HG02973 (cell line): ENCODE measurements around the gene CUL1.

Experiments
- ATAC-seq: cut with Tn5 transposase; IDR thresholded peaks from one replicate; pipeline ENCODE4 v1.9.1; 2021; ENCODE audit warnings: moderate library complexity; ENCODE audit not compliant: unreplicated experiment

Gene CUL1

GRCh38 chr7:148802101-148802493 lies 103.4 kb downstream of the CUL1 start:
- ATAC-seq = no peak

GRCh38 chr7:148803094-148803493 lies 104.4 kb downstream of the CUL1 start:
- no peak for ATAC-seq

- no peak for ATAC-seq
These were observed 105.9 kb downstream of the CUL1 start for GRCh38 chr7:148804343-148805235.

GRCh38 chr7:148806187-148806586 lies 107.5 kb downstream of the CUL1 start:
- no peak for ATAC-seq

- no peak for ATAC-seq
These were observed 108.7 kb downstream of the CUL1 start for GRCh38 chr7:148807436-148807835.

- no peak for ATAC-seq
These were observed 111.2 kb downstream of the CUL1 start for GRCh38 chr7:148809856-148810255.

- no peak for ATAC-seq
These were observed 113.2 kb downstream of the CUL1 start for GRCh38 chr7:148811892-148812291.

GRCh38 chr7:148813890-148814289 lies 115.2 kb downstream of the CUL1 start:
- no peak for ATAC-seq

GRCh38 chr7:148814922-148815559 lies 116.3 kb downstream of the CUL1 start:
- no peak for ATAC-seq

- no peak for ATAC-seq
These were observed 116.9 kb downstream of the CUL1 start for GRCh38 chr7:148815612-148816011.

- no peak for ATAC-seq
These were observed 121.1 kb downstream of the CUL1 start for GRCh38 chr7:148819697-148820360.

GRCh38 chr7:148821422-148821821 lies 122.7 kb downstream of the CUL1 start:
- no peak for ATAC-seq

- ATAC-seq = no peak
These were observed 126.2 kb downstream of the CUL1 start for GRCh38 chr7:148824864-148825263.

GRCh38 chr7:148825338-148825737 lies 126.6 kb downstream of the CUL1 start:
- no peak for ATAC-seq

- ATAC-seq = no peak
These were observed 130.3 kb downstream of the CUL1 start for GRCh38 chr7:148828965-148829364.

GRCh38 chr7:148830897-148831692 lies 132.4 kb downstream of the CUL1 start:
- ATAC-seq = no peak

- no peak for ATAC-seq
These were observed 133.1 kb downstream of the CUL1 start for GRCh38 chr7:148831782-148832181.

GRCh38 chr7:148834605-148835004 lies 135.9 kb downstream of the CUL1 start:
- no peak for ATAC-seq

- no peak for ATAC-seq
These were observed 137.2 kb downstream of the CUL1 start for GRCh38 chr7:148835854-148836253.

GRCh38 chr7:148838905-148839304 lies 140.2 kb downstream of the CUL1 start:
- no peak for ATAC-seq
